ENCODE data around the gene PSD.
A peak's percentile ranks its signal among the peaks of the same experiment; 100 is the strongest.

The PSD gene

DNA sequence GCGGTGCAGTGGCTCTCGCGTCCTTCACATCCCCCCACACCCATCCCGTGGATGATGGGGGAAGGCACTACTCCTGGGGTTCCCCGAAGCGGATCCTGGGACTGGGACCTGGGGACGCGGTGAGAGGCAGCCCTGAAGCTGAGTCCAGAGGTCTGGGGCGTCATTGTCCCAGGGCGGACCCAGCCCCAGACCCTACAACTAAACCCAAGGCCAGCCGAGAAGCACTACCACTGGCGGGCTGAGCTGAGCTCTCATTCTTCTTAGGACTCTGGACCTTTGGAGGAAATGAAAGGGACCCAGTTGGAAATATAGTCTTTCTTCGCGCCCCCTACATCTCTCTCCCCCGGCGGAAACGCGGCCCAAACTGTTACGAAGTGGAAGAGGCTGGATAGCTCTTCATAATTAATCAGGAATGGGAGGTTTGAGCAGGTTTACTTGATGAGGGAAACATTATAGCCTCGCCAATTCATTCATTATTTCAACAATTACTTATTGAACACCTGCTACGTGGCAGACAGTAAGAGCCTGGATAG, 1.7 kb upstream of the PSD start:
- DNase-seq (ENCODE audit: low read depth in 2 of 2) = no peak

DNA sequence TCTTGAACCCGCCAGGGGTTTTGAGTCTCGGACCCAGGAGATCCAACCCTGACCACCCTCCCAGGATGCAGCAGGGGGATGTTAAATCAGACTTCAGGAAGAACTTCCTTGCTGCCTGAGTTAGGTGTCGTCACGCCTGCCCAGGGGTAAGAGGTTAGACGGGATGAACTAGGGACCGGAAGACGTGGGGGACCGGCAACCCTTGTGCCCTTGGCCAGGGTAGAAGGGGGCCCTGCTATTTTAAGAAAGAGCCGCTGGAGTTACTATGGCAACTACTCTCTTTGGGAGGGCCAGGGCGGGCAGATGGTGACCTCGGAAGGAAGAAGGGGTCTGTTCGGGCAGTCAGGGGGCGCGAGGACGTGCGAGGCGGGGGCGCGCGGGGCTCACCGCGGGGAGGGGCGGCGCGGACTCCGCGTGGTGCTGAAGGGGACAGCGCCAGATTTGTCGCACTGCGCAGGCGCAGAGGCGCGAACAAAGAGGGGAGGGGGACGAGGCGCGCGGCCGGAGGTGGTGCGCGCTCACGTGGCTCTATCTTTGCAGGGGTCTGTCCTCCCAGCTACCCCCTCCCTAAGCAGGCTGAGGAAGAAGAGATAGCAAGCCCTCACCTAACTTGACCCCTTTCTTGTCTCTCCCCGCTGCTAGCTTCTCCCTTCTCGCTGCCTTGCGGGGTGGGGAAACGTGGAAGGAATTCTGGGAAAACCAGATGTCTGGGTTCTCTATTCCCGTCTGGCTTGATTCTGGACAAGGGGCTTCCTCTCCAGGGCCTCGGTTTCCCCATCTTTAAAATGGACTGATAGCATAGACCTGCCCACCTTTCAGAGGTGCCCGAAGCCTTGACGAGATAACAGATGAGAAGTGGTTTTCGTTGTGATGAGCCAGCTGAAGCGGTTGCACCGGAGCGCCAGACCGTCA, 940 bp upstream of the PSD start:
- no peak for DNase-seq (ENCODE audit: low read depth in 2 of 2)

DNA sequence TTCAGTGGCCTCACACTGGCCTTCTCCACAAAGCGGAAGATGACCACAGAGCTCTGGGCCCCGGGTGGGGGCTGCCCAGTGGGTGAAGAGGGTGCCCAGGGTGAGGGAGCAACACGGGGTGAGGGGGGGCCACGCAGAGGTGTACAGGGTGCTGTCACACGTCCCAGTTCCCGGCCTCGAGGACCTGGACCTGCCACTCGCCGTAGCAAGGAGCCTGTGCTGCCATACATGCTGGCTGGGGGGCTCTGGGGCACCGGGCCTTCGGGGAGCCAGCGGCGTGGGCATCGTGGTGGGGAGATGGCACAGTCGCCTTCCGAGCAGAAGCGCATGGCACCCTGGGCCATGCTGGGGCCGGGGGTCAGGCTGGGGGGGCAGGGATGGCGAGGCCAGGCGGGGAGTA, 1.9 kb downstream of the PSD start:
- no peak for DNase-seq (ENCODE audit: low read depth in 2 of 2)

DNA sequence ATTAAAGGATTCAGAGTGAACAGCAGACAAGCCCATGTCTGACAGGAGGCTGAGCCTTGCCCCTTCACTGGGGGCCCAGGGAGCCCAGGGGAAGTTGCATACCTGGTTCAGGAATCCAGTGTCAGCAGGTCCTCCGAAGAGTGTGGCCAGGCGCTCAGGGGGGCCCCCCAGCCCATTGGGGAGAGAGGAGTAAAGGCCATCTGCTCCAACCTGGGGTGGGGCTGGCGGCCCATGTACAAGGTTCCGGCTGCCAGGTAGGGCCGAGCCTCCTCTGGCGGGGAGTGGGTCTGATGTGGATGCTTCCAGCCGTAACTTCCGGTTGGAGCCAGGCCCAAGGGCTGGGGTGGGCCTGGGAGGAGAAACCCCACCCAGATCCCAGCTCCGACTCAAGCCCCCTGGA, 2.3 kb downstream of the PSD start:
- DNase-seq (ENCODE audit: low read depth in 2 of 2) = no peak

DNA sequence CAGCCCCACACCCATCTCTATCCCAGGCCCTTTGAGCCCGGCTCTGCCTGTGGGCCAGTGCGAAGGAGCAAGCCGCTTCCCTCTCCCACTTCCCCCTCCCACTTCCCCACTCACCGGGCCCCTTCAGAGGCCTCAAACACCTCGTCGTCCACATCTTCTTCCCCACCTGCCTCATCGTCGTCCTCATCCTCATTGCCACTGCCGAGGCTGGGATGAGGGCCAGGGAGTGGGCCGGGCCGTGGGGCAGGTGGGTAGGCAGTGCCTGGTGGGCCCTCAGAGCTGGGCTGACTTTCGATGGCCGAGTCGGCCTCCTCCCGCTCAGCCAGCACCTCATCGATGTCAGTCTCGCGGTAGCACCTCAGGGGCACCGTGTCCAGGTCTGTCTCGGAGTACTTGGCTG, 3.8 kb downstream of the PSD start:
- DNase-seq (ENCODE audit: low read depth in 2 of 2) = no peak

DNA sequence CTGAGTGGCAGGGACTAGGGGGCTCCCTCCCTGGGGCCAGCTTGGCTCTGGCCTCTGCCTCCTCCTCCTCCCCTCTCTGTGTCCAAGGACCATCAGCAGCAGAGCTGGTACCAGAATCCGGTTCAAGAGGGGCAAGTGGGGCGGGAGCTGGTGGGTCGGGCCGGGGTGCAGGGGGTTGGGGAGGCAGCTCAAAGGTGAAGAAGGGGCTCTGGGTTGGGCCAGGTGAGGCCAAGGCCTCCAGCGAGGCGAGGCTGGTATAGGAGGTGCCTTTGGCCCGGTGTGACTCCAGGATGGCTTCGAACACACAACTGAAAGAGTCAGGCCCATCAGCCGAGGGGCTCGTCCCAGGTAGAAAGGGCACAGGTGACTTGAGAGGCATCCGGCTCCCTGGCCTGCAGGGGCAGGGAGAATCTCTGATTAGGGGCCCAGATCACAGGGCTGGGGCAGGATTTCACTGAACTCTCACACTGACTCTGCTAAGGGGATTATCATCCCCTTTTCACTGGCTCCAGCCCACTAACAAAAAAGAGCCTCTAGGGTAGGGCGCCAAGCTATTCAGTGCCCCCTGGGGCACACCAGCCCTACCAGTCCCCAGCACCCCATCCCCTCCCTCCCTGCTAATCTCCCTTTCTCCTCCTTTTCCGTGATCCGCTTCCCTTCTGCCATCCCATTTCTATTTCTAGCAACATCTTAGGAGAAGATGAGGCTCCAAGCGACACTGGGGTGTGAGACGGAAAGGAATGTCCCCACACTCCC, 4.6 kb downstream of the PSD start:
- DNase-seq (ENCODE audit: low read depth in 2 of 2) = no peak

DNA sequence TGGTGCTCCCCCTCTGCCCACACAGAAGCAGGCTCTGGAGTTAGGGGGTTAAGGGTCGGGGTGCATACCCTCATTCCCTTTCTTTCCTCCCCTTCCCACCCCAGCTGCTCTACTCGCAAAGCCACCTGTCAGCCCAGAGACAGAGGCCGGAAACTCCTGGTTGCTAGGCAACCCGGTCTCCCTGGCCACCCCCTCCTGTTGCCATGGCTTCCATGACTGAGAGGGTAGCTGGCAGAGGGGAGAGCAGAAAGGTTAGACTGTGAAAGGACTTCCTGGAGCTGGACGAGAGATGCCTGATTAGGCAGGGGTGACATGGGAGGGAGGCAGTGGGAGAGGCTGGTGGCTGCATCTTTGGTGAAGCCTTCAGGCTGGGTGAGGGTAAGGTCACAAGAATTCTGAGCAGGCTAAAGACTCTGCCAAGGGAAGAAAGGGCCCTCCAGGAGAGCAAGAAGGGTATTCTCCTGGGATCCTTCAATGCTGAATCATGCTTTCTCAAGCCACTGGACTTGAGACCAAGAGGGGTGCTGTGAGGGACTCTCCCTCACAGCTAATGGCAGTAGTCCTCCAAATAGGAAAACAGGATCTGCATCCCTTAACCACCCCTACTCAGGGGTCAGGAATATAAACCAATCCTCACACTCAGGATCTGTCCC, 5.4 kb downstream of the PSD start:
- no peak for DNase-seq (ENCODE audit: low read depth in 2 of 2)

DNA sequence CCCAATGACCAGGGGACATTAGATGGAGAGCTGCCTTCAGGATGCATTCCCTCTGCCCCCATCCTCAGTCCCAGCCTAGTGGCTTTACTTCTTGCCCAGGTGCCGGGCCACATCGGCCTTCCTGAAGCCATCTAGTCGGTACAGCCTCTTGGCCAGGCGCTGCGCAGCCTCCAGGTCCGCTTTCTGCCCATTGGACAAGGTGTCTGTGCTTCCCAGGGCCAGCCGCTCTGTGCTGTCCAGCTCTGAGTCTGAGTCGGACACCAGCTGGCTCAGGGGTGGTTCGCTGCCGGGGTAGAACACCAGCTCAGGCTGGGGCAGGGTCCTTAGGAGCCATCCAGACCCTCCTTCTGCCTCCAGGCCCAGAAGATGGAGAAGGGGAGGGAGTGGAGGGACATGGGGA, 6.3 kb downstream of the PSD start:
- no peak for DNase-seq (ENCODE audit: low read depth in 2 of 2)

DNA sequence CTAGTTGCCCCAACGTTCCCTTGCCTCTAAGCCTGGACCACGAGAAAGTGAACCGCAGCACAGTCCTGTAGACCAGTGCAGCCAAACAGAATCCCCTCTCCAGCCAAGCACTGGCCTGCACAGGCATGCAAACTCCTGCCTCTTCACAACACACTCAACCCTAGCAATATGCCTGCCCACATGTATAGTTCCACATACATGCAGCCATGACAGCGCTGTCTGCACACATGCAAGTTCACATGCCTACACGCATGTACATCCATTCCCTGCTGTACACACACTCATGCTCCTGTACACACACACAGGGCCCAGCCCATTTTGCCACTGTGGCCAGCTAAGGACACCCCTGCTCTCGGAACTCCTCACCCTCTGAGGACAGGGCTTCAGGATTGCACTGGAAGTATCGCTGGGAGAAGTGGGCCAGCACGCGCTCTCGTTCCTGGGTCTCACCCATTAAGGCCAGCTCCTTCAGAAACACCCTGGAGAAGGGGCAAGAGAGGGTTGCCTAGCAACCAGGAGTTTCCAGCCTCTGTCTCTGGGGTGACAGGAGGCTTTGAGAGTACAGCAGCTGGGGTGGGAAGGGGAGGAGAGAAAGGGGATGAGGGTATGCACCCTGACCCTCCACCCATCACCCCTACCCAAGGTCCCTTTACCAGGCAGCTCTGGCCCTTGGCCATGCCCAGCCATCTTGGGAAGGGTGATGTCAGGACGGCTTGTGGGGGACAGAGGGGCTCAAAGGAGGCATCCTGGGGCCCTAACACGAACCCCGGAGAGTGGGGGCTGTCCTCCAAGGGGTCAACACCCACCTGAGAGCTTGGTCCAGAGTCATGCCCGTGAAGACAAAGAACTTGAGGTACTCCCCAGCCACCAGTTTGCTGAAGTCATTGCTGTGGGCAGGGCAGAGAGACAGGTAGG, 7.0 kb downstream of the PSD start:
- no peak for DNase-seq (ENCODE audit: low read depth in 2 of 2)

DNA sequence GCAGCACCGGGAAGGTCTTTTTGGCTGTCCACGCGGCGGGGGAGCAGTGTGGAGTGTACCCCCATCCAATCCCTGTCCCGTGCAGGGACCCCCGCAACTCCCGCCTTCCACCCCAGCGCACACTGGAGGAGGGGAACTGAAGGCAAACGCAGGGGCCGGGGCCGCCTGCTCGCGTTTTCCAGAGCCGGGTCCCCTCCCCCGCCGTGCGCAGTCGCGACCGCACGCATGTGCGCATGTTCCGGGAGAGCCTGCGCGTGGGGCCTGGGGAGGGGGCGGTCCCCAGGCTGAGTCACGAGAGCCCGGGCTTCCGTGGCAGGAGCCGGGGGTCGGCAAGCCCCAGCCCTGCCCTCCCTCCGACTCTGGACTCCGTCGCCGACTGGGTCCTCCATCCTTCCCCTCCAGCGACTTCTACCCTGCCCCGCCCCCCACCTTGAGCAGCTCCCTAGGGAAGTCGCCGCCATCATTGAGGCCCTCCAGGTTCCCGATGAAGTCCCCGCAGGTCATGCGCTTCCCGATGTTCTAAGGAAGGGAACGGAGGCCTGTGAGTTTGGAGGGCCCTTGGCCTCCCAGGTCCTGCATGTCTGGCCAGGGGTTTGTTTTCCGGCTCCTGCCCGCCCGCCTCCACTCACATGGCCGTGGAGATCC, 8.0 kb downstream of the PSD start:
- no peak for DNase-seq (ENCODE audit: low read depth in 2 of 2)

DNA sequence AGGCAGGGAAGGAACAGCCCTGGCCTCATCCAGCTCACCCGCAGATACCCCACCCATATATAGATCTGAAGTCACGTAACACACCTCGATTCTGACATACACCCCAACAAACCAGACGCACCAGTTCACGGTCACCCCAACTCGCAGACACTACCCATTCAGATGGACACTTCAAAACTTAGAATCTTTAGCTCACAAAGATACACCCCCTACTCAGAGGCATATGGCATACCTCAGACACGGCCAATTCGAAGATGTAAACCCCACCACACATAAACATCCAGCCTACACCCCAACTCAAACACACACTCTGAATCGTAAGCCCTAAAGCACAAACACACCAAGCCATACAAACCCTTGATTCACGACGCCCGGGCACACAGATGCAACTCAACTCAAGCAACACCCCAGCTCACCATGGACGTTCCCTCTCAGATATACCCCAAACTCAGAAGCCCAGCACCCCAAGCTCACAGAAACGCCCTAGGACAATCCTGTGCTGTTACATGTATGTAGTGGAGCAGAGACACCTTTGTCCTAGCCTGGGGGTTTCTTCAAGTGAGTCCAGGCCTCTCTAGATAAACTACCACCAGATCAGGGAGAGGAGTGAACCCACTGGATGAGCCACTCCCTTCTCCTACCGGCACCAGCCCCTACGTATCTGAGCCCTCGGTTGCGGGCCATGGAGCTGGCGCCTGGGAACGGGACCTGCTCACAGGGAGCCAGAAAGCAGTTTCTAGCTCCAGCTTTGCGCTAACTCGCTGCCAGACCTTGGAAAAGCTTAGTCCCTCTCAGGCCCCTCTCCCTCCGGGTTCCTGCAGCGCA, 8.8 kb downstream of the PSD start:
- no peak for DNase-seq (ENCODE audit: low read depth in 2 of 2)

DNA sequence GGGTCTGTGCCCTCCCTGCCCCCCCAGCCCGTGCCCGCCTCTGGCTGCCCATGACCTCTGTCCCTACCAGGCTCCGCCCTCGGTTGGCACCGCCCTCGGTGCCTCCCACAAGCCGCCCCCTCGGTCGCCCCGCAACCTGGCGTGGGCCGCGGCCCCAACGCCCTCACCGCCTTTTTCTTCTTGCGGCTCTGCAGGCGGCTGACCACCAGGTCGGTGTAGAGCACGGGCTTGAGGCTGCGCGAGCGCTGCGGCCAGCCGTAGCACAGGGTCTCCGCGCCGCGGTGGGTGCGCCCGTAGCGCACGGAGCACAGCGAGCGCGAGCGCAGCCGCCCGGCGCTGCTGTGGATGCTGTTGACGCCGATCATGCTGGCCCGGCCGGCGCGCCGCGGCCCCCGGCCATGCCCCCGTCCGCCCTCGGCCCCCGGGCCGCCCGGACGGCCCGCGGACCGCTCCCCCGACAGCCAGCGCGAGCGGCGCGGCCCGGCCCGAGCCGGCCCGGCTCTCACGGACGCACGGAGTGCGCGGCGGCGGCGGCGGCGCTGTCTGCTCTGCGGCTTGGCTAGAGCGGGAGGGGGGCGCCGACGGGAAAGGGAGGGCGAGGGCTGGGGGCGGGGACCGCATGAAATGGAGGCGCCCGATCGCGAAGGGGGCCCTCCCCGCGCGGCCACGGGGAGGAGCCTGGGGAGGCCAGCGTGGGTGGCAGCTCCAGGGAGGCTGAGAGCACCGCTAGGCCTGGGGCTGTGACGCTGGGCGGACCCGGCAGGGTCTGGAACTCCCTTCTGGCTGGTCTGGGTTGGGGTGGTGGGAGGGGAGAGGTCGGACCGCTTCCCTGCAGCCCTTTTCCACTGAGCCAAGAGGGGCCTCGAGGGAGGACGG, 9.6 kb downstream of the PSD start:
- DNase-seq (ENCODE audit: low read depth in 2 of 2) = peak in 1 of 2 experiments; percentile 32

DNA sequence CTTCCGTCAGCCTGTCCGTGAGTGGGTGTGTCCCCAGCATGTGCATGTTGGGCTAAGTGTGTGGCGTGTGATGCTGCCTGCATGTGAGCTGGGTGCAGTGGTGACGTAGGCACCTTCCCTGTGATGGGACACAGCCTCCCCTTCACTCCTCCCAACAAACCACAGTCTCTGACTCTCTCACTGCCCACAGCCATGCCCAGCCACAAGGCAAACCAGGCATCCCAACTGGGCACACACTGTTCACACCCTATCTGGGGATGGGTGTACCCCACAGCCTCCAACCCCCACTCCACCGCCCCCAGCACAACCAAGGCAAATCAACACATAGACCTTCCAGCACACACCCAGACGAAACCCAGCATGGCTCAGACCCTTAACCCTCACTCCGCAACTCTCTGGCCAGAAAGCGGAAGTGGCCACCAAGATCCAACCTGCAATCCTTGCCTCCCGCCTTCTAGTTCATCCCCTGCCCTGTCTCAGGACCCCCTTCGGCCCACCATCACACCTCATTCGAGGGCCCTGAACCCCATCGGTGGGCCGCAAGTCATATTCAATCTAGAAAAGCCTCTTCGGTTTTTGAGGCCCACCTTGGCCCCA, 10.4 kb downstream of the PSD start:
- no peak for DNase-seq (ENCODE audit: low read depth in 2 of 2)

DNA sequence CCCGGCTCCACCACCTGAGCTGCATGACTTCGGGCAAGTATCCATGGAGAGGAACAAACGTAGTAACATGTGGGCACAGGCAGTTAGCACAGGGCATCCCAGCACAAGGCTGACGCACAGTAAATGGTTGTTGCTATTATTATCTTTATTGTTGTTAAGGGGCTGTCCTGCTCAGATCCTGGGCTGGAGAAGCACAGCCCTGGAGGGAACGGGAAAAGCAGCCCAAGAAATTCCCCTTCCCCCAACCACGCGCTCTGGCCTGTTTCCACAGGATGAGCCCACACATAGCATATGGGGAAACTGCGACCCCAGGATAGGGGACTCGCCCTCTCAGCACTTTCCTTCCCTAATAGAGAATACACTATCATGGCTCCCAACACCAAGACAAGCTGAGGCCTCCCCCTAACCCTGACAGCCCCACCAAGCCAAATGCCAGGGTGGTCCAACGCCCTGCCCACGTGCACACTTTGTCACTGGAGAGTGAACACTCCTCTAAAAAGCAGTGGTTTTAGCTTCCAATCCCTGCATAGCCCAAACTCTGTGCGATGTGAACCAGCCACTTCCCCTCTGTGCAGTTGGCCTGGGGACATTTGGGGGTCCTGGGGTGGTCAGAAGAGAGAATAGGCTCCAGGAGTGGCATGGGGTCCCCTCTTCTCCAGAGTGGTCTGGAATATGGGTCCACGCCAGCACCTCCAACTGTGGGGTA, 11.0 kb downstream of the PSD start:
- no peak for DNase-seq (ENCODE audit: low read depth in 2 of 2)

DNA sequence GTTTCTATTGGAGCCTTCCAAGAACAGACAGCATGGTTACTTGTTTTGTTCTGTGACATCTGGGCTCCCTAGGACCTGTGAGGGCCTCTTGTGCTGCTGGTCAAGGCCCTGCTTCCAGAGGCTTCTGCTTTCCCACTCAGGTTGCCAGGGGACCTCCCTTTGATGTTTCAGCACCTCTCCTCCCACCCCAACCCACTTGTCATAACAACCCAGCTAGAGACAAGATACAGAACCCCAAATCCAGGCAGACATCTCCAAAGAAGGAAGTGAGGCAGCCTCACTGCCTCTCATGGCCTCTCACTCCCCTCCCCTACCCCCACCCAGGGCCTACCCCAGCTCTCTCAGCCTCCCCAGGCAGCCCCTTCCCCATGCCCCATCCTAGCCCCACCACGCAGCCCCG, 11.8 kb downstream of the PSD start:
- DNase-seq (ENCODE audit: low read depth in 2 of 2) = no peak

DNA sequence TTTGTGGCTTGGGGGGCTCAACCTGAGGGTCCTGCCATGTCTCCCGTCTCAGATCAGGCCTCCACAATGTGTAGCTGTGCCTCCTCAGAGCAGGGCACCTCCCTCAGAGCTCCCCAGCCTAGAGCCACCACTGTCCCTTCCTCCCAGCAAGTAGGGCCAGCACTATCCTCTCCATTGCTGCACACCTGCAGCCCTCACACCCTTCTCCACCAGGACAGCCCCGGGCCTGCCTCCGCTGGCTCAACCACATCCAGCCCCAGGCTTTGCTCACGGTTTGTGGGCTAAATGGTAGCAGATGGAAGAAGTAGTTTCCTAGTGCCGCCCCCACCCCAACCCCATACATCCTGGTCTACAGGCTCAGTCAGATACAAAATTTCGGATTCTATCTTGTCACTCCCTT, 13.0 kb downstream of the PSD start:
- DNase-seq (ENCODE audit: low read depth in 2 of 2) = no peak

DNA sequence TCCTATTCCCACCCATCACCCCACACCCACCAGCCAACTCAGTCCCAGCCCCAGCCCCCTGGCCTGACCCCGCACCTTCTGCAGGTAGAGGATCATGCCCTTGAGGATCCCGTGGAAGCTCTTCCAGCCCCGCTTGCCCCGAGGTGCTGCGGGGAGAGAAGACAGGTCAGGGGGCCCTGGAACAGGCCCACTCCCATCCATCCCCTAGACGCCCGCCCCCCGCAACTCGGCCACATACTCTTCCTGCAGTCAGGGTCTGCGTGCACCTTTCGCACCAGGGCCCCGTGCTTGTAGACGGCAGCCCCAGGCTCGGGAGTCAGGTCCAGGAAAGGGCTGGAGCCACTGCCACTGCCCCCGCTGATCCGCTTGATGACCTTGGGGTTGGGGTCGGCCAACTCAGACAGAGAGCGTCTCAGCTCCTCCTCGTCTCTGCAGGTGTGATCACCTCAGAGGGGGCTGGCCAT, 13.4 kb downstream of the PSD start:
- DNase-seq (ENCODE audit: low read depth in 2 of 2) = no peak
